Breast epithelium (tissue), 3 donors: ENCODE data around the gene SLC5A10.

ENCODE experiments used
- POLR2A ChIP-seq: fragments of 450-650 bp; IDR thresholded peaks from one replicate; pipeline ENCODE4 v1.6.1; 2016; ENCODE audit warnings: antibody characterized with exemption, mild to moderate bottlenecking, moderate library complexity
- TF ChIP-seq, protein P1 (sequence below), 3 donors: fragments of 450-650 bp; IDR thresholded peaks; one replicate each; pipeline ENCODE4 v1.5.1; 2016 to 2017; ENCODE audit warnings: antibody characterized with exemption in 3 of 3, mild to moderate bottlenecking in 3 of 3, moderate library complexity in 3 of 3

DNA sequence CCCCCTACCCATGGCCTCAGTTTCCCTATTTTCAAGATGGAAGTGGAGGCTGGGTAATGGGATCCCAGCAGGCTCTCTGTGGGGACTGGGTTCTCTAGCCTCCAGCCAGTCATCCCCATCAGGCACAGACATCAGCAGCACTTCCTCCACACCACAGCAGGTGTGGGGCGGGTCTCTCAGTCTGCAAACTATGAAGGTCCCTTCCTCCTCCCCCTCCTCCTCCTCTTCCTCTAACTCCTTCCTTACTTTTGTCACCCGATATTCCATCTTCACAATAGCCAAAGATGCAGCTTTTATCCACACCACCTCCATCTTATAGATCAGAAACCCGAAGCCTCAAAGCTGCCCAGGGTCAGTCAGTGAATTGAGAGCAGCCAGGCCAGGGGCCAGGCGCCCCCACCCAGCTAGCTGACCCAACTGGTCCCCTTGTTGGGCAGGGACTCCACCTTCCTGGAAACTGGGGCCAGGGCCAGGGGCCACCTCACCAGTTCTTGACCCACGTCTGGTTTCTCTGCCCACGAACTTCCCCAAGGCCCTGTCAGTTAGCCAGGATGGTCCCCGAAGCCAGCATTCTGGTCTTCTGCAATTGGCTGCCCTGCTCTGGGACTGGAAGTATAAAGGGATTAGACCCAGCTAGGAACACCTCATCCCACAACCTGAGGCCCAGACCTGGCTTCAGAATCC lies 50.1 kb downstream of the SLC5A10 start:
- TF ChIP-seq, protein P1, sequence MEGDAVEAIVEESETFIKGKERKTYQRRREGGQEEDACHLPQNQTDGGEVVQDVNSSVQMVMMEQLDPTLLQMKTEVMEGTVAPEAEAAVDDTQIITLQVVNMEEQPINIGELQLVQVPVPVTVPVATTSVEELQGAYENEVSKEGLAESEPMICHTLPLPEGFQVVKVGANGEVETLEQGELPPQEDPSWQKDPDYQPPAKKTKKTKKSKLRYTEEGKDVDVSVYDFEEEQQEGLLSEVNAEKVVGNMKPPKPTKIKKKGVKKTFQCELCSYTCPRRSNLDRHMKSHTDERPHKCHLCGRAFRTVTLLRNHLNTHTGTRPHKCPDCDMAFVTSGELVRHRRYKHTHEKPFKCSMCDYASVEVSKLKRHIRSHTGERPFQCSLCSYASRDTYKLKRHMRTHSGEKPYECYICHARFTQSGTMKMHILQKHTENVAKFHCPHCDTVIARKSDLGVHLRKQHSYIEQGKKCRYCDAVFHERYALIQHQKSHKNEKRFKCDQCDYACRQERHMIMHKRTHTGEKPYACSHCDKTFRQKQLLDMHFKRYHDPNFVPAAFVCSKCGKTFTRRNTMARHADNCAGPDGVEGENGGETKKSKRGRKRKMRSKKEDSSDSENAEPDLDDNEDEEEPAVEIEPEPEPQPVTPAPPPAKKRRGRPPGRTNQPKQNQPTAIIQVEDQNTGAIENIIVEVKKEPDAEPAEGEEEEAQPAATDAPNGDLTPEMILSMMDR (IDR thresholded peaks at IDR 0.05) = no peak
- TF ChIP-seq POLR2A = no peak
